HG03108 (cell line): ENCODE results near the gene CTXND2.
"Not testable (repeated sequence)": the region's sequence is repeated elsewhere in the genome, so short reads cannot be mapped to it uniquely, and the experiment has no call there.

Experiments used
- ATAC-seq: cut with Tn5 transposase; IDR thresholded peaks from one replicate; pipeline ENCODE4 v1.9.1; 2021; ENCODE audit warnings: moderate library complexity; ENCODE audit not compliant: unreplicated experiment

CTXND2 gene

GRCh38 chr1:150888727-150889126 is 1.8 kb downstream of the CTXND2 start:
- no peak for ATAC-seq

GRCh38 chr1:150890033-150890416 is 3.1 kb downstream of the CTXND2 start:
- no peak for ATAC-seq

- ATAC-seq: no peak
Measured at GRCh38 chr1:150893336-150893913, 6.5 kb downstream of the CTXND2 start.

GRCh38 chr1:150895618-150896017 is 8.7 kb downstream of the CTXND2 start:
- ATAC-seq: no peak

GRCh38 chr1:150899795-150900194 is 12.9 kb downstream of the CTXND2 start:
- not testable (repeated sequence) for ATAC-seq

GRCh38 chr1:150902346-150902745 is 15.4 kb downstream of the CTXND2 start:
- no peak for ATAC-seq

GRCh38 chr1:150902751-150903150 is 15.8 kb downstream of the CTXND2 start:
- ATAC-seq: no peak

GRCh38 chr1:150905301-150905700 is 18.4 kb downstream of the CTXND2 start:
- ATAC-seq: no peak

- no peak for ATAC-seq
Measured at GRCh38 chr1:150906329-150906728, 19.4 kb downstream of the CTXND2 start.

- ATAC-seq: no peak
Measured at GRCh38 chr1:150906813-150907212, 19.9 kb downstream of the CTXND2 start.

- no peak for ATAC-seq
Measured at GRCh38 chr1:150909585-150910180, 22.7 kb downstream of the CTXND2 start.

- ATAC-seq: no peak
Measured at GRCh38 chr1:150912623-150913022, 25.7 kb downstream of the CTXND2 start.

GRCh38 chr1:150917387-150917786 is 30.5 kb downstream of the CTXND2 start:
- no peak for ATAC-seq

- peak; percentile 54 for ATAC-seq
Measured at GRCh38 chr1:150922519-150922975, 35.6 kb downstream of the CTXND2 start.

GRCh38 chr1:150925080-150925479 is 38.1 kb downstream of the CTXND2 start:
- ATAC-seq: no peak

- ATAC-seq: peak; percentile 87
Measured at GRCh38 chr1:150926097-150926741, 39.3 kb downstream of the CTXND2 start, which contains the start of gene SETDB1. Gene SETDB1 (plus strand): TSS chr1:150926363. CDS start chr1:150927715, 1,352 bp downstream.

- ATAC-seq: no peak
Measured at GRCh38 chr1:150927624-150928023, 40.7 kb downstream of the CTXND2 start.

- no peak for ATAC-seq
Measured at GRCh38 chr1:150928286-150928685, 41.4 kb downstream of the CTXND2 start.

GRCh38 chr1:150928775-150929174 is 41.8 kb downstream of the CTXND2 start:
- not testable (repeated sequence) for ATAC-seq

- no peak for ATAC-seq
Measured at GRCh38 chr1:150931773-150932172, 44.8 kb downstream of the CTXND2 start.

- no peak for ATAC-seq
Measured at GRCh38 chr1:150944856-150945255, 57.9 kb downstream of the CTXND2 start.

- ATAC-seq: no peak
Measured at GRCh38 chr1:150954708-150955107, 67.8 kb downstream of the CTXND2 start.
